GDM1 (cell line): Measurements from ENCODE around the gene ITGAE.
A peak's percentile ranks its signal among the peaks of the same experiment; 100 is the strongest.
"Not testable (repeated sequence)": the region's sequence is repeated elsewhere in the genome, so short reads cannot be mapped to it uniquely, and the experiment has no call there.

Experiments
- DNase-seq: peaks from one replicate; lab custom pipeline; 2025; lab: John Stamatoyannopoulos, UW

Gene ITGAE

GRCh38 chr17:3800362-3801271 lies at the start of gene ITGAE:
Gene ITGAE (minus strand): TSS chr17:3801188. CDS start chr17:3801144, 44 bp downstream.
- DNase-seq, result no peak

GRCh38 chr17:3848229-3848835 lies 47.3 kb upstream of the ITGAE start:
- peak; percentile 39 for DNase-seq

- no peak for DNase-seq
These were observed 46.2 kb upstream of the ITGAE start for GRCh38 chr17:3847165-3847670.

GRCh38 chr17:3846437-3847164 lies 45.6 kb upstream of the ITGAE start:
- DNase-seq, result no peak

- DNase-seq, result peak; percentile 93
These were observed 44.8 kb upstream of the ITGAE start, which contains the start of gene NCBP3 for GRCh38 chr17:3845621-3846436. Gene NCBP3 (minus strand): TSS chr17:3846246. CDS start chr17:3846223, 23 bp downstream.

- no peak for DNase-seq
These were observed 44.3 kb upstream of the ITGAE start for GRCh38 chr17:3845291-3845620.

GRCh38 chr17:3844556-3844955 lies 43.6 kb upstream of the ITGAE start:
- DNase-seq, result not testable (repeated sequence)

GRCh38 chr17:3843935-3844516 lies 43.0 kb upstream of the ITGAE start:
- DNase-seq, result peak; percentile 24

GRCh38 chr17:3838206-3838605 lies 37.2 kb upstream of the ITGAE start:
- no peak for DNase-seq

- DNase-seq, result no peak
These were observed 35.6 kb upstream of the ITGAE start for GRCh38 chr17:3836551-3836950.

- DNase-seq, result no peak
These were observed 34.6 kb upstream of the ITGAE start for GRCh38 chr17:3835410-3836229.

GRCh38 chr17:3834811-3835210 lies 33.8 kb upstream of the ITGAE start:
- no peak for DNase-seq

GRCh38 chr17:3828852-3829232 lies 27.9 kb upstream of the ITGAE start:
- no peak for DNase-seq

- DNase-seq, result no peak
These were observed 27.3 kb upstream of the ITGAE start for GRCh38 chr17:3828151-3828851.

- peak; percentile 19 for DNase-seq
These were observed 26.3 kb upstream of the ITGAE start for GRCh38 chr17:3827124-3827773.

- DNase-seq, result no peak
These were observed 25.2 kb upstream of the ITGAE start for GRCh38 chr17:3826191-3826590.

- DNase-seq, result no peak
These were observed 20.1 kb upstream of the ITGAE start for GRCh38 chr17:3821101-3821500.

- DNase-seq, result no peak
These were observed 17.8 kb upstream of the ITGAE start for GRCh38 chr17:3818786-3819185.
